Lower leg skin (tissue), 4 donors: Measurements from ENCODE around the gene LRRC25. TPM values are rescaled to one million over a fixed set of nuclear protein-coding genes. Genes with fewer than 3 reads are reported as not detected.

ENCODE experiments used
- DNase-seq, 2 donors: peaks; one replicate each; pipeline ENCODE4 v3.0.0-alpha.2; 2019; ENCODE audit warnings: low spot score in 2 of 2
- H3K4me3 ChIP-seq: fragments of 200-600 bp; sonication (generic); 2 replicates; pipeline ENCODE4 v1.5.1; 2017; ENCODE audit warnings: mild to moderate bottlenecking, low read depth; ENCODE audit not compliant: poor library complexity, severe bottlenecking
- CTCF ChIP-seq, 3 donors: fragments of 450-650 bp; IDR thresholded peaks; one replicate each; pipeline ENCODE4 v1.5.1; 2016; ENCODE audit warnings: antibody characterized with exemption in 3 of 3, mild to moderate bottlenecking in 3 of 3, moderate library complexity in 2 of 3
- POLR2A ChIP-seq, 2 donors: fragments of 450-650 bp; IDR thresholded peaks; one replicate each; pipeline ENCODE4 v1.6.1; 2016 to 2017; ENCODE audit warnings: antibody characterized with exemption in 2 of 2, mild to moderate bottlenecking in 1 of 2, moderate library complexity in 1 of 2
- WGBS, 2 donors: methylation state at CpG; one replicate each; pipeline ENCODE4 v1.1.5; 2018; 5-methylcytosine and 5-hydroxymethylcytosine counted together
- intact Hi-C: fragments of 100-400 bp; cut with DNase I; formaldehyde crosslinking; loops from one replicate; pipeline ENCODE4 v1.15.0; 2023; ENCODE audit warnings: low total_unique reads
- total RNA-seq, 4 donors: library from RNA; depleted of rRNA; stranded (reverse); fragments of >200 nt; gene quantifications; one replicate each; pipeline ENCODE4 v1.1.0, GENCODE V29; 2016

LRRC25 gene
- total RNA-seq, 4 donors from 2014 or later, result 1.2 to 3.4 (median 2.2) TPM; not detected in 1

GRCh38 chr19:18436671-18437490 lies 39.5 kb upstream of the LRRC25 start:
- TF ChIP-seq POLR2A (IDR thresholded peaks at IDR 0.05), result no peak
- TF ChIP-seq CTCF (IDR thresholded peaks at IDR 0.05), result no peak
- 40 to 43% methylated on average over 44 to 45 of the region's 67 CpGs for whole genome bisulfite sequencing, 2 donors
- H3K4me3 ChIP-seq, result no peak overlapping the region
- intact Hi-C loops, result no loop called here
- peak; percentile 62 to 96 for DNase-seq

GRCh38 chr19:18435842-18436670 lies 38.6 kb upstream of the LRRC25 start:
- intact Hi-C loops, result no loop called here
- no peak for DNase-seq
- WGBS, 2 donors, result 81 to 83% methylated on average over 40 to 46 of the region's 46 CpGs
- TF ChIP-seq CTCF (IDR thresholded peaks at IDR 0.05) (no peak), POLR2A (IDR thresholded peaks at IDR 0.05) (no peak)
- H3K4me3 ChIP-seq, result no peak overlapping the region

- WGBS, 2 donors, result 91 to 96% methylated on average over 23 to 48 of the region's 49 CpGs
- no peak for DNase-seq
- TF ChIP-seq CTCF (IDR thresholded peaks at IDR 0.05) (no peak), POLR2A (IDR thresholded peaks at IDR 0.05) (no peak)
- intact Hi-C loops, result no loop called here
- no peak overlapping the region for H3K4me3 ChIP-seq
Measured at GRCh38 chr19:18435178-18435841, 37.9 kb upstream of the LRRC25 start.

- WGBS, 2 donors, result 82 to 83% methylated on average over 21 of the region's 21 CpGs
- DNase-seq, result no peak
- TF ChIP-seq CTCF (IDR thresholded peaks at IDR 0.05) (no peak), POLR2A (IDR thresholded peaks at IDR 0.05) (no peak)
- intact Hi-C loops, result no loop called here
- H3K4me3 ChIP-seq, result no peak overlapping the region
Measured at GRCh38 chr19:18434411-18435175, 37.2 kb upstream of the LRRC25 start.

GRCh38 chr19:18433735-18434398 lies 36.4 kb upstream of the LRRC25 start:
- intact Hi-C loops, result no loop called here
- no peak overlapping the region for H3K4me3 ChIP-seq
- no peak for DNase-seq
- no peak for TF ChIP-seq POLR2A (IDR thresholded peaks at IDR 0.05)
- TF ChIP-seq CTCF (IDR thresholded peaks at IDR 0.05), result no peak
- WGBS, 2 donors, result 24 to 25% methylated on average over 20 to 55 of the region's 60 CpGs
